ENCODE measurements around the gene GMDS. TPM values are rescaled to one million over a fixed set of nuclear protein-coding genes. Genes with fewer than 3 reads are reported as not detected.

The GMDS gene
- total and polyA plus RNA-seq, 2 of the 13 experiments (the other 11 are each of a cell fraction or from before 2014, with no cell fraction given): 64.4 to 112 TPM

DNA sequence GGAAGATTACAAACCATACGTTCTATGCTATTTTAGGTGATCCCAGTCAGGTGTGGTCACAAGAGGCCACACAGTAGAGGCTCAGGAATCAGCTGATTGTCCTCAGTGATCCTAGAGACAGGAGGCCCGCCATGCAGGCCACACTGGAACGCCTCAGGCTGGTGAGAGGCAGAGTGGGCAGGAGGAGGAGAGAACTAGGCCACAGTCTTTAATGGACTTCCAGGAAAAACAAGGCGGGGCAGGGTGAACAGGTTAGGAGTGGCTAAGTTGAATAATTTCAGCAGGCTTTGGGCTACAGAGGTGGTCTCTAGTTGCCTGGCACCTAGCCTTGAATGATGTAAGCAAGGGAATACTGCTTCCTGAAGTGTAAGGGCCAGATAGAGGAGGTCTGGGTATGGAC lies 101.2 kb downstream of the GMDS start (continued):
- TF ChIP-seq, protein P1, sequence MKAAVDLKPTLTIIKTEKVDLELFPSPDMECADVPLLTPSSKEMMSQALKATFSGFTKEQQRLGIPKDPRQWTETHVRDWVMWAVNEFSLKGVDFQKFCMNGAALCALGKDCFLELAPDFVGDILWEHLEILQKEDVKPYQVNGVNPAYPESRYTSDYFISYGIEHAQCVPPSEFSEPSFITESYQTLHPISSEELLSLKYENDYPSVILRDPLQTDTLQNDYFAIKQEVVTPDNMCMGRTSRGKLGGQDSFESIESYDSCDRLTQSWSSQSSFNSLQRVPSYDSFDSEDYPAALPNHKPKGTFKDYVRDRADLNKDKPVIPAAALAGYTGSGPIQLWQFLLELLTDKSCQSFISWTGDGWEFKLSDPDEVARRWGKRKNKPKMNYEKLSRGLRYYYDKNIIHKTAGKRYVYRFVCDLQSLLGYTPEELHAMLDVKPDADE (CRISPR knock-in tag; IDR thresholded peaks at IDR 0.05): no peak

DNA sequence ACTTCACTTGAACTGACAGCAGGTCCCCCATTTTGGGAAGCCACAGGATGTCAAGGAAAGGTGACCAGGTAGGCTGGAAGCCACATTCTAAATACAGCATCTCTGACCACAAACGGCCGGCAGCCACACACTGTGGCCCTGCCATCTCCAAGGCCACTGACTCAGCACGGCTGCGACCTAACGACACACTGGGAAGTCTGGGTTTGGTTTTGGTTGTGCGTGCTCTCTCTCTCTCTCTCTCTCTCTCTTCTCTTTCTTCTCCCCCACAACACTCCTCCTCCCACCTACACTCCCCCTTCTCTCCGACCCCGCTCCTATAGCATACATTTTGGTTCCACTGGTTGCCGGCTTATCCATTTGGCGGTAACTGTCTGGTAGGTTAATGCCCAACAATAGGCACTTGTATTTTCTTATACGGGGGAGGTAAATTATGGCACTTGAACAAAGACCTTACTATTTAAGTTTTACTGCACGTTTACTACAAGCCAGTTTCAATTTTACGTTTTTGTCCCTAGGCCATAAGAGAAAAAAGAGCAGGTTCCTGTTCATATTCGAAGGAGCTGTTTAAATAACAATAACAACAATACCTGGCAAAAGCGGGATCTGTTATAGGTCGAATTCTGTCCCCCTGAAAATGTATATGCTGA lies 103.6 kb downstream of the GMDS start:
- no peak for FAIRE-seq
- intact Hi-C loops (cut with micrococcal nuclease; ENCODE audit: unreplicated experiment): no loop called here
- Histone ChIP-seq H3K27me3 (ENCODE audit: control insufficient read depth in 1 of 2, insufficient read depth in 2 of 2, low read length in 2 of 2) (no peaks in the 10 kb centered on the region), H3K27ac (ENCODE audit: extremely low read length, insufficient read depth, low read length) (no peak overlapping the region), H3K4me3 (replicated peaks in 1 of 3; ENCODE audit: insufficient read depth in 1 of 3, low read depth in 2 of 3, low read length in 3 of 3) (no peak overlapping the region), H3K9me3 (ENCODE audit: low read length) (no peaks in the 10 kb centered on the region), H3K9ac (ENCODE audit: insufficient read depth, low read depth, low read length) (no peak overlapping the region), H2AFZ (ENCODE audit: low read length) (no peak overlapping the region), H3K4me2 (ENCODE audit: low read depth, low read length) (no peak overlapping the region), H3K36me3 (replicated peaks in 1 of 2; ENCODE audit: control insufficient read depth in 1 of 2, insufficient read depth in 2 of 2, low read length in 2 of 2) (peaks cover 0 to 3% of the 10 kb centered on the region in 2 experiments; a peak in 2 of 5 replicates), H4K20me1 (ENCODE audit: insufficient read depth, low read length) (peaks cover 51% of the 10 kb centered on the region), H3K4me1 (ENCODE audit: insufficient read depth, low read length) (peaks cover 42% of the 10 kb centered on the region), H3K79me2 (ENCODE audit: insufficient read depth, low read length) (peaks cover 90% of the 10 kb centered on the region)
- BruUV-seq (replicated peaks): no TSS peak
- in situ Hi-C loops (cut with HindIII; ENCODE audit: extremely low pct_ligation_motif_present, low pct_unique_long_range_greater_than_20kb): no loop called here
- WGBS (ENCODE audit: low lambda C conversion rate): 90% methylated on average over 16 of the region's 16 CpGs
- peak; percentile 45 for ATAC-seq
- ChIA-PET CTCF (ENCODE audit: low intra/inter-chr PET ratio, low total read pairs) (no interaction called here), POLR2A (no interaction called here)
- no peak for DNase-seq (ENCODE audit: low spot score)
- peak; percentile 84; the same call in 1 of the 2 replicates for TF ChIP-seq ZBTB38 (CRISPR knock-in tag; IDR thresholded peaks at IDR 0.05)
- TF ChIP-seq, protein P2, sequence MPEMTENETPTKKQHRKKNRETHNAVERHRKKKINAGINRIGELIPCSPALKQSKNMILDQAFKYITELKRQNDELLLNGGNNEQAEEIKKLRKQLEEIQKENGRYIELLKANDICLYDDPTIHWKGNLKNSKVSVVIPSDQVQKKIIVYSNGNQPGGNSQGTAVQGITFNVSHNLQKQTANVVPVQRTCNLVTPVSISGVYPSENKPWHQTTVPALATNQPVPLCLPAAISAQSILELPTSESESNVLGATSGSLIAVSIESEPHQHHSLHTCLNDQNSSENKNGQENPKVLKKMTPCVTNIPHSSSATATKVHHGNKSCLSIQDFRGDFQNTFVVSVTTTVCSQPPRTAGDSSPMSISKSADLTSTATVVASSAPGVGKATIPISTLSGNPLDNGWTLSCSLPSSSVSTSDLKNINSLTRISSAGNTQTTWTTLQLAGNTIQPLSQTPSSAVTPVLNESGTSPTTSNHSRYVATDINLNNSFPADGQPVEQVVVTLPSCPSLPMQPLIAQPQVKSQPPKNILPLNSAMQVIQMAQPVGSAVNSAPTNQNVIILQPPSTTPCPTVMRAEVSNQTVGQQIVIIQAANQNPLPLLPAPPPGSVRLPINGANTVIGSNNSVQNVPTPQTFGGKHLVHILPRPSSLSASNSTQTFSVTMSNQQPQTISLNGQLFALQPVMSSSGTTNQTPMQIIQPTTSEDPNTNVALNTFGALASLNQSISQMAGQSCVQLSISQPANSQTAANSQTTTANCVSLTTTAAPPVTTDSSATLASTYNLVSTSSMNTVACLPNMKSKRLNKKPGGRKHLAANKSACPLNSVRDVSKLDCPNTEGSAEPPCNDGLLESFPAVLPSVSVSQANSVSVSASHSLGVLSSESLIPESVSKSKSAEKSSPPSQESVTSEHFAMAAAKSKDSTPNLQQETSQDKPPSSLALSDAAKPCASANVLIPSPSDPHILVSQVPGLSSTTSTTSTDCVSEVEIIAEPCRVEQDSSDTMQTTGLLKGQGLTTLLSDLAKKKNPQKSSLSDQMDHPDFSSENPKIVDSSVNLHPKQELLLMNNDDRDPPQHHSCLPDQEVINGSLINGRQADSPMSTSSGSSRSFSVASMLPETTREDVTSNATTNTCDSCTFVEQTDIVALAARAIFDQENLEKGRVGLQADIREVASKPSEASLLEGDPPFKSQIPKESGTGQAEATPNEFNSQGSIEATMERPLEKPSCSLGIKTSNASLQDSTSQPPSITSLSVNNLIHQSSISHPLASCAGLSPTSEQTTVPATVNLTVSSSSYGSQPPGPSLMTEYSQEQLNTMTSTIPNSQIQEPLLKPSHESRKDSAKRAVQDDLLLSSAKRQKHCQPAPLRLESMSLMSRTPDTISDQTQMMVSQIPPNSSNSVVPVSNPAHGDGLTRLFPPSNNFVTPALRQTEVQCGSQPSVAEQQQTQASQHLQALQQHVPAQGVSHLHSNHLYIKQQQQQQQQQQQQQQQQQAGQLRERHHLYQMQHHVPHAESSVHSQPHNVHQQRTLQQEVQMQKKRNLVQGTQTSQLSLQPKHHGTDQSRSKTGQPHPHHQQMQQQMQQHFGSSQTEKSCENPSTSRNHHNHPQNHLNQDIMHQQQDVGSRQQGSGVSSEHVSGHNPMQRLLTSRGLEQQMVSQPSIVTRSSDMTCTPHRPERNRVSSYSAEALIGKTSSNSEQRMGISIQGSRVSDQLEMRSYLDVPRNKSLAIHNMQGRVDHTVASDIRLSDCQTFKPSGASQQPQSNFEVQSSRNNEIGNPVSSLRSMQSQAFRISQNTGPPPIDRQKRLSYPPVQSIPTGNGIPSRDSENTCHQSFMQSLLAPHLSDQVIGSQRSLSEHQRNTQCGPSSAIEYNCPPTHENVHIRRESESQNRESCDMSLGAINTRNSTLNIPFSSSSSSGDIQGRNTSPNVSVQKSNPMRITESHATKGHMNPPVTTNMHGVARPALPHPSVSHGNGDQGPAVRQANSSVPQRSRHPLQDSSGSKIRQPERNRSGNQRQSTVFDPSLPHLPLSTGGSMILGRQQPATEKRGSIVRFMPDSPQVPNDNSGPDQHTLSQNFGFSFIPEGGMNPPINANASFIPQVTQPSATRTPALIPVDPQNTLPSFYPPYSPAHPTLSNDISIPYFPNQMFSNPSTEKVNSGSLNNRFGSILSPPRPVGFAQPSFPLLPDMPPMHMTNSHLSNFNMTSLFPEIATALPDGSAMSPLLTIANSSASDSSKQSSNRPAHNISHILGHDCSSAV (CRISPR knock-in tag; IDR thresholded peaks at IDR 0.05; ENCODE audit: borderline replicate concordance): no peak
- TF ChIP-seq, protein P3, sequence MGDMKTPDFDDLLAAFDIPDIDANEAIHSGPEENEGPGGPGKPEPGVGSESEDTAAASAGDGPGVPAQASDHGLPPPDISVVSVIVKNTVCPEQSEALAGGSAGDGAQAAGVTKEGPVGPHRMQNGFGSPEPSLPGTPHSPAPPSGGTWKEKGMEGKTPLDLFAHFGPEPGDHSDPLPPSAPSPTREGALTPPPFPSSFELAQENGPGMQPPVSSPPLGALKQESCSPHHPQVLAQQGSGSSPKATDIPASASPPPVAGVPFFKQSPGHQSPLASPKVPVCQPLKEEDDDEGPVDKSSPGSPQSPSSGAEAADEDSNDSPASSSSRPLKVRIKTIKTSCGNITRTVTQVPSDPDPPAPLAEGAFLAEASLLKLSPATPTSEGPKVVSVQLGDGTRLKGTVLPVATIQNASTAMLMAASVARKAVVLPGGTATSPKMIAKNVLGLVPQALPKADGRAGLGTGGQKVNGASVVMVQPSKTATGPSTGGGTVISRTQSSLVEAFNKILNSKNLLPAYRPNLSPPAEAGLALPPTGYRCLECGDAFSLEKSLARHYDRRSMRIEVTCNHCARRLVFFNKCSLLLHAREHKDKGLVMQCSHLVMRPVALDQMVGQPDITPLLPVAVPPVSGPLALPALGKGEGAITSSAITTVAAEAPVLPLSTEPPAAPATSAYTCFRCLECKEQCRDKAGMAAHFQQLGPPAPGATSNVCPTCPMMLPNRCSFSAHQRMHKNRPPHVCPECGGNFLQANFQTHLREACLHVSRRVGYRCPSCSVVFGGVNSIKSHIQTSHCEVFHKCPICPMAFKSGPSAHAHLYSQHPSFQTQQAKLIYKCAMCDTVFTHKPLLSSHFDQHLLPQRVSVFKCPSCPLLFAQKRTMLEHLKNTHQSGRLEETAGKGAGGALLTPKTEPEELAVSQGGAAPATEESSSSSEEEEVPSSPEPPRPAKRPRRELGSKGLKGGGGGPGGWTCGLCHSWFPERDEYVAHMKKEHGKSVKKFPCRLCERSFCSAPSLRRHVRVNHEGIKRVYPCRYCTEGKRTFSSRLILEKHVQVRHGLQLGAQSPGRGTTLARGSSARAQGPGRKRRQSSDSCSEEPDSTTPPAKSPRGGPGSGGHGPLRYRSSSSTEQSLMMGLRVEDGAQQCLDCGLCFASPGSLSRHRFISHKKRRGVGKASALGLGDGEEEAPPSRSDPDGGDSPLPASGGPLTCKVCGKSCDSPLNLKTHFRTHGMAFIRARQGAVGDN (CRISPR knock-in tag; IDR thresholded peaks at IDR 0.05): peak; percentile 31; the same call in 1 of the 2 replicates
